Naive B cell (primary cell): ENCODE data around the gene DPYSL5. TPM values are rescaled to one million over a fixed set of nuclear protein-coding genes. Genes with fewer than 3 reads are reported as not detected.

Experiments used
- ATAC-seq, 2 donors: fragments of 150-1000 bp; cut with Tn5 transposase; 2 replicates each; pipeline ENCODE4 v1.10.0; 2021; ENCODE audit warnings: low read depth in 2 of 2, mild to moderate bottlenecking in 2 of 2, moderate library complexity in 2 of 2
- DNase-seq: peaks from one replicate; pipeline ENCODE4 v3.0.0; 2022
- H3K27ac Mint-ChIP-seq, 6 donors: one replicate each; pipeline ENCODE4 v1.8.0; 2020 to 2022; ENCODE audit warnings: mild to moderate bottlenecking in 6 of 6, mixed read lengths in 6 of 6, moderate library complexity in 5 of 6, inconsistent platforms in 2 of 6
- H3K27me3 Mint-ChIP-seq, 3 donors: one replicate each; pipeline ENCODE4 v1.8.0; 2021 to 2022; ENCODE audit warnings: mixed read lengths in 3 of 3, mild to moderate bottlenecking in 1 of 3
- H3K36me3 Mint-ChIP-seq, 2 donors: one replicate each; pipeline ENCODE4 v1.8.0; 2020 to 2022; ENCODE audit warnings: mixed read lengths in 2 of 2, inconsistent platforms in 1 of 2, mild to moderate bottlenecking in 1 of 2
- H3K4me1 Mint-ChIP-seq, 3 donors: one replicate each; pipeline ENCODE4 v1.8.0; 2020 to 2022; ENCODE audit warnings: mixed read lengths in 3 of 3, inconsistent platforms in 1 of 3, mild to moderate bottlenecking in 1 of 3, moderate library complexity in 1 of 3
- H3K4me3 Mint-ChIP-seq, 8 donors: one replicate each; pipeline ENCODE4 v1.8.0; 2020 to 2022; ENCODE audit warnings: mild to moderate bottlenecking in 8 of 8, mixed read lengths in 8 of 8, moderate library complexity in 8 of 8, inconsistent platforms in 2 of 8
- H3K9me3 Mint-ChIP-seq, 7 donors: one replicate each; pipeline ENCODE4 v1.8.0; 2020 to 2022; ENCODE audit warnings: mixed read lengths in 7 of 7, mild to moderate bottlenecking in 5 of 7, inconsistent platforms in 2 of 7, moderate library complexity in 1 of 7
- polyA plus RNA-seq, 6 donors: library from polyadenylated mRNA; unstranded; fragments of 300-500 nt; fragmentation: Illumina TruSeq; gene quantifications; one replicate each; pipeline ENCODE4 v1.2.3, GENCODE V29; 2021; ENCODE audit warnings: low read depth in 6 of 6

DPYSL5 gene
- polyA plus RNA-seq, 6 donors from 2014 or later, result not detected

DNA sequence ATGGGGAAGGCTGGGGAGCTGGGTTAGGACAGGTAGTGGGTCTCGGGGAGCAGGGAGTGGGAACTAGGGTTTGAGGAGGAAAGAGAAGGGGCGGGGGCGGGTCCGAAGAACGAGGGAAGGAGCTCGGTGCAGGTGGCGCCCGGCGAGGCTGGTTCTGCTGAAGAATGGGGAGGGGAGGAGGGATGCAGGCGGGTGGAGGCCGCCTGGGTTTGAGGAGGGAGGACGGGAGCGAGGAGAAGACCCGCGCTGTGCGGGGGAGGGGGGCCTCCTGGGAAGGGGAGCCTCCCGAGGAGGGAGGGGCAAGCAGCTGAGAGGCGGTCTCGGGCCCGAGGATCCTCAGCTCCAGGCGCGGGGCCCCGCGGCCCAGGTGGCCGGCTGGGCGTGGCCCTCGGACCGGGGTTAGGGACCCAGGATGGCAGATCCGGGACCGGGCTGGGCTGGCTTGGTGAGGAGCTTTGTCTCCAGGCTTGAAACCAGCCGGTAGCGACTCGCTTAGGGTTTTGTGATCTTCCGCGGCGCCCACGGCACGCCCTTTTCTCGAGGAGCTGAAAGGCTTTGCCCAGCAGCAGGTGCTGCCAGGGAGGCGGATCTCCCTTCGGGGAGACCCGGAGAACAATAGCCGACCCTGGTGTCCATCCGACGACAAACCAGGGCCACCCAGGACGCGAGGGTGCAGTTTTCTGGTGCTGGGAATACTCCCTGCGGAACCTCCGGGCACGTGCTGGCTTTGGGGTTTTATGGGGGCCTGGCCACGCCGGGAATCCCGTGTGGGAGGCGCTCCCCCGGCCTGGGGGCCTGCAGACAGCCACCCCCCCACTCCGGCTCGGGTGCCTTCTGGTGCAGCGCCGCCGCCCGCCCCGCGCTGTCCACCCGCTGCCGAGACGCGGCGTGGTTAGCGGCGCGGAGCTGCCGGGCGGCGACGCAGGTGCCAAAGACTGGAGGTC lies 1.4 kb downstream of the DPYSL5 start:
- Mint-ChIP-seq H3K4me1 (peaks cover 9 to 21% (median 16%) of the 10 kb centered on the region in 3 donors), H3K9me3 (no peaks in the 10 kb centered on the region), H3K36me3 (no peaks in the 10 kb centered on the region), H3K4me3 (peak overlapping the region; percentile 63 to 90 (median 84)), H3K27me3 (peaks cover 54 to 64% (median 61%) of the 10 kb centered on the region in 3 donors), H3K27ac (no peak overlapping the region)
- DNase-seq (peak; percentile 0), ATAC-seq (no peak)

DNA sequence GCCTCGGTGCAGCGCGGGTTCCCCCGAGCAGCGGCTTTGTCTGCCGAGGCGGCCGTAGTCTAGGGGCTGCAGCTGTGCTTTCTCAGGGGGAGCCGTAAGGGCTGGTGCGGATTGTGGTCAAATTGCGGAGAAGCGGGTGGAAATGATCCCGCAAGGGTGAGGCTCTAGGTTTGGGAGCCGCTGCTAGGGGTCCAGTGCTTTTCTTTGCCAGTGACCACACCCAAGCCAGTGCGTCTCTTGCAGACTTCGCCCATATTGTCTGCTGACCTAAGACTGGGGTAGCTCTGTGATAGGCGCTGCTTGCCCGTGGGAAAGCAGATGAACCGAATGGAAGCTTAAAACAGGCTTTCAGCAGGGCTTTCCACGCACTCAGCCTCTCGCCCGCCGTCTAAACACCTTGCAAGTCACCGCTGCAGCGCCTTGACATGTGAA lies 2.1 kb downstream of the DPYSL5 start:
- no peak for DNase-seq
- H3K4me3 Mint-ChIP-seq, result peak overlapping the region in 6 of 8 donors; percentile 19 to 77 (median 62)
- peaks cover 51 to 61% (median 61%) of the 10 kb centered on the region in 3 donors for H3K27me3 Mint-ChIP-seq

DNA sequence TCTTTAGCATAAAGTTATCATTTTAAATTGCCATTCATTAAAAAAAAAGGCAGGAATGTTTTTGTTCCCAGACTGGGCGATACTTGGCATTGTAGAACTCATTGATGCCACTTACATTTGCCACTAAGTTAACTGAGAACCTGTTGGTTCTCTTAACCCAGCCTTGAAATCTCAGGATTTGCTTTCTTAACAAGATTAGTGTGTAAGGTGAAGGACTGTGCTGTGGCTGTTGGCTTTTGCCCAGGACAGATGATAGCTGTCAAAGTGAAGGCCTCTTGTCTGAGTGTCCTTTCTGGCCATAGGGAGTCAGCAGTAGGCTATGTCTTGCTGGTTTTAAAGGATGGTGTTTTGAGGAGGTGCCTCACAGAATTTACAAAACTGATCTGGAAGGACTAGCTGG lies 2.6 kb downstream of the DPYSL5 start:
- DNase-seq (no peak), ATAC-seq (no peak)
- peak overlapping the region in 6 of 8 donors; percentile 2 to 73 (median 48) for H3K4me3 Mint-ChIP-seq
- H3K36me3 Mint-ChIP-seq, result no peaks in the 10 kb centered on the region
- H3K9me3 Mint-ChIP-seq, result no peaks in the 10 kb centered on the region
- no peak overlapping the region for H3K27ac Mint-ChIP-seq
- peaks cover 52 to 62% (median 62%) of the 10 kb centered on the region in 3 donors for H3K27me3 Mint-ChIP-seq
- H3K4me1 Mint-ChIP-seq, result peaks cover 9 to 21% (median 16%) of the 10 kb centered on the region in 3 donors

More for the DNA sequence above, 2.1 kb downstream of the DPYSL5 start:
- Mint-ChIP-seq H3K9me3 (no peaks in the 10 kb centered on the region), H3K36me3 (no peaks in the 10 kb centered on the region), H3K4me1 (peaks cover 9 to 21% (median 16%) of the 10 kb centered on the region in 3 donors), H3K27ac (no peak overlapping the region)
- ATAC-seq, result no peak

DNA sequence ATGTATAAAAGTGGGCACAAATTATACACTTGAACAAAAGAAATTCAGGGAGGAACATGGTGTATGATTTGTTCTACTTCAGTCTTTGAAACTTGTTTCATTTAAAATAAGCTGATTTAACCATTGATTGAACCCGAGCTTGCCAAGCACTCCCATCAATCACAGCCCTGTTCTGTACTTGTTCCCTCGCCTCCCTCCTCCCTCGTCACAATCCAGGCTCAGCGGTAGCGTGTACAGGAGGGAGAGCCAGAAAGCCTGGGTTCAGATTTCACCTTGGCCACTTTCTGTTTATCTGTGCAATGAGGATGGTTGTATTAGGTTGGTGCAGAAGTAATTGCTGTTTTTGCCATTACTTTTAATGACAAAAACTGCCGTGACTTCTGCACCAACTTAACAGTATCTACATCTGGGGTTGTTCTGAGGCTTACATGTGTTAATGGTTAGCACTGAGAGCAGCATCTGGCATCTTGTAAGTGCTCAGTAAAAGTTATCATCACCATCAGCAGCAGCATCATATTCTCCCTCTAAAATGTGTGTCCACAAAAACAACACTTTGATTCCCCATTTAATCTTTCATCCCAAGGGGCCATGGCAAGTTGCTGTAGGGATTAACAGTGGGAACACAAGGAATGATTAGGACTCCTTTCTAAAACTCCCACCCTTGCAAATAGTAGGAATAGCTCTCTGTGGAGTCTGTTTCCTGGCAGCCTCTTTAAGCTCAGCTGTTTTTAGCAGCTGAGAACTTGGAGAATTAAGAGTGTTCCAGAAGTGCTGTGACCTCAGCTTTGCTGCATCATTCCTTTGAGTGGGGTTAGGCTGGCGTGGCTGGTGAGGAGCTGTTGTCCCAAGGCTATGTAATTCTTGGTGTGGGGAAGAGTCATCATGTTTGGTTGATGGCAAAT lies 4.7 kb downstream of the DPYSL5 start:
- H3K27me3 Mint-ChIP-seq, result peaks cover 42 to 59% (median 49%) of the 10 kb centered on the region in 3 donors
- ATAC-seq (no peak), DNase-seq (no peak)
- H3K4me1 Mint-ChIP-seq, result peaks cover 6 to 10% (median 7%) of the 10 kb centered on the region in 3 donors
- H3K9me3 Mint-ChIP-seq, result no peaks in the 10 kb centered on the region
- H3K4me3 Mint-ChIP-seq, result no peak overlapping the region
- H3K27ac Mint-ChIP-seq, result no peak overlapping the region
- H3K36me3 Mint-ChIP-seq, result no peaks in the 10 kb centered on the region

DNA sequence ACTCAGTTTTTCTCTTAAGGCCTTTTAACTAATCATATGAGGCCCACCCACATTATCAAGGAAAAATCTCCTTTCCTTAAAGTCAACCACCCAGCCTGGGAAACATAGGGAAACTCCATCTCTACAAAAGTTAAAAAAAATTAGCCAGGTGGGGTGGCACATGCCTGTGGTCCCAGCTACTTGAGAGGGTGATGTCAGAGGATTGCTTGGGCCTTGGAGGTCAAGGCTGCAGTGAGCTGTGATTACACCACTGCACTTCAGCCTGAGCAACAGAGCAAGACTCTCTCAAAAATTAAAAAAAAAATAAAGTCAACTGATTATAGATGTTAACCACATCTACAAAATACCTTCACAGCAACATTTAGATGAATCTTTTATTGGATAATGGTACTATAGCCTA lies 5.8 kb downstream of the DPYSL5 start:
- DNase-seq (no peak), ATAC-seq (no peak)
- Mint-ChIP-seq H3K27ac (no peak overlapping the region), H3K4me3 (no peak overlapping the region), H3K36me3 (no peaks in the 10 kb centered on the region), H3K4me1 (peaks cover 4 to 10% (median 4%) of the 10 kb centered on the region in 3 donors), H3K9me3 (no peaks in the 10 kb centered on the region), H3K27me3 (peaks cover 44 to 60% (median 50%) of the 10 kb centered on the region in 3 donors)

DNA sequence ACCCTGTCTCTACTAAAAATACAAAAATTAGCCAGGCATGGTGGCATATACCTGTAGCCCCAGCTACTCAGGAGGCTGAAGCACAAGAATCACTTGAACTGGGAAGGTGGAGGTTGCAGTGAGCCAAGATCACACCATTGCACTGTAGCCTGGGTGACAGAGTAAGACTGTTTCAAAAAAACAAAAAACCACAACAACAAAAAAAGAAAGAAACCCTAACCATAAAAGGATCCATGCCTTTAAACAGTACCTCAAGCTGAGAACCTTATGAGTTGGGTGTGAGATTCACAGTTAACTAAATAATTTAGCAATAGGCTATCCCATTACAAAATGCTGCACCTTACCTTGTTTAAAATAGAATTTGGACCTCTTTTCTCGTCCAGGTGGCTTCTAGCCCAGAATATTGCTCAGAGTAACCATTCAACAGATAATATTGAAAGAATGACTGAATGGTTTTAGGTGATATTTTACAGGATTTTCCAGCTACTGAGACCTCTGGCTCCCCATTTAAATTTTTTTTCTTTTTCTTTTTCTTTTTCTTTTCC lies 6.4 kb downstream of the DPYSL5 start:
- ATAC-seq, result no peak
- Mint-ChIP-seq H3K27ac (no peak overlapping the region), H3K4me1 (peaks cover 0 to 6% (median 0%) of the 10 kb centered on the region in 3 donors), H3K9me3 (no peaks in the 10 kb centered on the region), H3K4me3 (no peak overlapping the region), H3K36me3 (no peaks in the 10 kb centered on the region), H3K27me3 (peaks cover 40 to 58% (median 46%) of the 10 kb centered on the region in 3 donors)
- no peak for DNase-seq

DNA sequence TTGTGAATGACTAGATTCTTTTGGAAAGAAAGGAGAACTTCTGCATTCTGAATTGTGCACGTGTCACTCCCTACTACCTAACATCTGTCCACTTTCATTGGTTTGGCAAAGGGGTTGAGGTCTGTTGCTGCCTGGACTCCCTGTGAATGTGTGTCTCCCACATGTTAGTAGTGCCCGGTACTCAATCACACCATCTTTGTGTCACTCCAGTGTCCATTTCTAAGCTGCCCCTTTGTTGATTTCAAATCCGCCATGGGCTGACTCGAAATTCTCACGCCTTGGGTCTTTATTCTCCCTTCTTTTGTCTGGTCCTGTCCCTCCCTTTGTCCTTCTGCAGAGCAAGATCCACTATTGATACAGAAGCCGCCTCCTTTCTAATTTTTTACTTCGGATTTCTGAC lies 7.5 kb downstream of the DPYSL5 start:
- Mint-ChIP-seq H3K27ac (no peak overlapping the region), H3K4me1 (peaks cover 0 to 2% (median 0%) of the 10 kb centered on the region in 3 donors), H3K36me3 (no peaks in the 10 kb centered on the region), H3K4me3 (no peak overlapping the region), H3K9me3 (no peaks in the 10 kb centered on the region), H3K27me3 (peaks cover 38 to 63% (median 43%) of the 10 kb centered on the region in 3 donors)
- DNase-seq (no peak), ATAC-seq (no peak)

DNA sequence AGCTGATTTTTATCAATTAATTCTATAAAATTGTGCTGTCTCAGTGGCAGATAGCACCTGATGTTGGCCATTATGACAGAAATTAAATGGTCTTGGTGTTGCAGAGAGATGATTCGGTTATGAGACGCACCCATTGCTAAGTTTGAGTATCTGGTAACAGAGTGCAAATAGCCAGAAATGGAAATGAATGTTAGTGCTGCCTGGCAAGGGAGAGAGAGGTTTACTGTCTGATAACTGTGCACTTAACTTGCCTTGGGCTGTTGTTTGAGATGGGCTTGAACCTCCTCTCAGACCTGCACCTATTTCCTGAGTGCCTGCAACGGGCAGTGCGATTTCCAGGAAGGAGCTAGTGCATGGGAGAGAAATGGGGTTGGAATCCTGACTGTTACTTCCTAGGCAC lies 11.7 kb downstream of the DPYSL5 start:
- Mint-ChIP-seq H3K4me1 (no peaks in the 10 kb centered on the region), H3K27me3 (peaks cover 31 to 55% (median 46%) of the 10 kb centered on the region in 3 donors), H3K9me3 (no peaks in the 10 kb centered on the region), H3K36me3 (no peaks in the 10 kb centered on the region), H3K27ac (no peak overlapping the region), H3K4me3 (no peak overlapping the region)
- DNase-seq (no peak), ATAC-seq (no peak)

DNA sequence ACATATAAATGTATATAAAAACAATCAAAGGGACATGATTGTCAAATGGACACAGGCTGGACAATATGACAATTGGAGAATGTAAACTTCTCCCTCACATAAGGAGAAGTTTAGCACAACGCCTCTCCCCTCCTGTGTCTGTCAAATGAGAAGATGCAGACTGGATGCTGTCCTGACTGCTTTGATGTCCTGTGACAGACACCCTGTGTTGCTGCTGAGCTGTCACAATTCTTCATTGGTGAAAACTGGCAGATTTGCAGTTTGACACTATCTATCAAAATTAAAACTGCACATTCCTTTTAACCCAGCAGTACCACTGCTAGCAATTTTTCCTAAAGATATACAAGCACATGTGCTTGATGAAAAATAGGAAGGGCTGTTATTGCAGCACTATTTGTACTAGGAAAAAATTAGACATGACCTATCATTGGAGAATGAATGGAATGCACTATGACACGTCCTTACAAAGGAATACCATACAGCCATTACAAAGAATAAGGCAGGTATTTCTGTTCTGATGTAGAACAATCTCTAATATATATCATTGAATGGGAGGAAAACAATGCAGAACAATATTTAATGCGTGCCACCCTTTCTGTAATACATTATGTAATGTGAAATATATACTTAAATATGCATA lies 12.4 kb downstream of the DPYSL5 start:
- no peaks in the 10 kb centered on the region for H3K4me1 Mint-ChIP-seq
- no peak overlapping the region for H3K27ac Mint-ChIP-seq
- ATAC-seq (no peak), DNase-seq (no peak)
- H3K36me3 Mint-ChIP-seq, result no peaks in the 10 kb centered on the region
- H3K9me3 Mint-ChIP-seq, result no peaks in the 10 kb centered on the region
- H3K4me3 Mint-ChIP-seq, result no peak overlapping the region
- H3K27me3 Mint-ChIP-seq, result peaks cover 30 to 56% (median 45%) of the 10 kb centered on the region in 3 donors

DNA sequence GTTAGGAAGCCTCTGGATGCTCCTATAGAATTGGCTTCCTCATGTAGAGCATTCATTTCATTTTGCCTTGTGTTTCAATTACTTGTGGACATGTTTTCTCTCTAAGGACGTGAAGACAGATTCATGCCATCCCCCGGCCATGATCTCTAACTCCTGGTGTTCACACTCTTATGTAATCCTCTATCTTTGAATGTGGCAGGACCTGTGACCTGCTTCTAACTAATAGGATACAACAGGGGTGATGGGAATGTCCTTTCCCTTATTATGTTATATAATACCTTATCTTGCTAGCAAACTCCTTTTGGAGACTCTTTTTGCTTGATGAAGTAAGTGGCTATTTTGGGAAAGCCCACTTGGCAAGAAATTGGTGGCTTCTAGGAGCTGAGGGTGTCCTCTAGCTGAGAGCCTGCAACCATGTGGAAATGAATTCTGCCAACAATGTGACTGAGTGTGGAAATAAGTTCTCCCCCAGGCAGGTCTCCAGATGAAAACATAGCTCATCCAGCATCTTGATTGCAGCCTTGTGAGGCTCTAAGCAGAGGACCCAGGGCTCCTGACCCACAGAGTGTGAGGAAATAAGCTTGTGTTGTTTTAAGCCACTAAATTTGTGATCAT lies 13.8 kb downstream of the DPYSL5 start:
- no peak overlapping the region for H3K4me3 Mint-ChIP-seq
- H3K27ac Mint-ChIP-seq, result peak overlapping the region in 1 of 6 donors; percentile 16
- H3K9me3 Mint-ChIP-seq, result no peaks in the 10 kb centered on the region
- H3K27me3 Mint-ChIP-seq, result peaks cover 25 to 45% (median 42%) of the 10 kb centered on the region in 3 donors
- no peaks in the 10 kb centered on the region for H3K36me3 Mint-ChIP-seq
- ATAC-seq (no peak), DNase-seq (no peak)
- no peaks in the 10 kb centered on the region for H3K4me1 Mint-ChIP-seq

DNA sequence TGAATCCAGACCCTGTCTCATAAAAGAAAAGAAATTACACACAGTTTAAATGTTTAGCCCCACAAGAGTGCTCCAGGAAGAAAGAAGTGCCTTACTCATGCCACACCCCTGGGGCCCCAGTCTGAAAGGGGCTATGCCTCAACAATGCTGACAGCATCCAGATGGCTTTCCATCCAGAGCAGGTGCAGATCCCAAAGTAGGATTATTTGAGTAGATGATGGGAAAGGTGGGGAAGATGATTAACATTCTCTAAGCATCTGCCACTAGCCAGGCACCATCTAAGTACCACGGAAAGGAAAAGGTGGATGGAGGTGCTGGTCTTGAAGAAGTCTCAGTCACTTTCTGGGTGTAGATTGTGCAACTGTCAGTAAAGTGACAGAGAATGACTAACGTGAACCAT lies 16.3 kb downstream of the DPYSL5 start:
- Mint-ChIP-seq H3K9me3 (no peaks in the 10 kb centered on the region), H3K27ac (no peak overlapping the region), H3K27me3 (peaks cover 28 to 51% (median 49%) of the 10 kb centered on the region in 3 donors), H3K4me1 (no peaks in the 10 kb centered on the region), H3K36me3 (no peaks in the 10 kb centered on the region), H3K4me3 (no peak overlapping the region)
- ATAC-seq (no peak), DNase-seq (no peak)

DNA sequence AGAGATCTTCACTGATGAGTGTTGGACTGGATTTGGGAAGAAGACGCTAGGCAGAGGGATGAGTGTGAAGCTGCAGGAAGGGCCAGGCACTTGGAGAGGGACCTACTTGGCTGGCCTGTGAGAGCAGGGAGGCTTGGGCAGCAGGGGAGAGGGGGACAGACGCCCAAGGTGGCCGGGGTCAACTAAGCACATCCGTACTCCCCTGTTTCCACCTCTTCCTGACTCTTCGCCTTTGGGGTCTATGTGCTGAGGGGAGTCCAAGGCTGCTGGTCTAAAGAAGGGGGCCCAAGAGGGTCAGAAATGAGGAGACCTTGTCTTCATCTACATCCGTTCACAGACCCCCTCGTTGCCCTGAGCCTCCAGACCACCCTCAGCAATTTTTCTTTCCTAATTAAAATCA lies 16.7 kb downstream of the DPYSL5 start:
- ATAC-seq (no peak), DNase-seq (no peak)
- Mint-ChIP-seq H3K36me3 (no peaks in the 10 kb centered on the region), H3K4me1 (no peaks in the 10 kb centered on the region), H3K27me3 (peaks cover 30 to 50% (median 48%) of the 10 kb centered on the region in 3 donors), H3K9me3 (no peaks in the 10 kb centered on the region), H3K4me3 (no peak overlapping the region), H3K27ac (no peak overlapping the region)
